ENCODE measurements around the gene LUC7L3.

LUC7L3 gene

DNA sequence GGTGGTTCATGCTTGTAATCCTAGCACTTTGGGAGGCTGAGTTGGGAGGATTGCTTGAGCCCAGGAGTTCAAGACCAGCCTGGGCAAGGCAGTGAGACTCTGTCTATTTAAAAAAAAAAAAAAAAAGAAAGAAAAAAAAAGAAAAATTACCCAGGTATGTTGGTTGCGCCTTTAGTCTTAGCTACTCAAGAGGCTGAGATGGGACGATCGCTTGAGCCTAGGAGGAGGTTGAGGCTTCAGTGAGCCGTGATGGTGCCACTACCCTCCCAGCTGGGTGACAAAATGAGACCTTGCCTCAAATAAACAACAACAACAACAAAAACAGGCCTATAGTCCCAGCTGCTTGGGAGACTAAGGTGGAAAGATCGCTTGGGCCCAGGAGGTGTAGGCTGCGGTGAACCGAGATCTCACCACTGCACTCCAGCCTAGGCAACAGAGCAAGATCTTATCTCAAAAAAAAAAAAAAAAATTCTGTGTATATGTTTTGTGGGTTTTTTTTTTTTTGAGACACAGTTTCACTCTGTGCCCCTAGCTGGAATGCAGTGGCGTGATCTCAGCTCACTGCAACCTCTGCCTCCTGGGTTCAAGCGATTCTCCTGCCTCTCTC is 60.4 kb downstream of the LUC7L3 start:
- in situ Hi-C loops (cut with HindIII; ENCODE audit: low sequenced_read_pairs), result no loop called here

DNA sequence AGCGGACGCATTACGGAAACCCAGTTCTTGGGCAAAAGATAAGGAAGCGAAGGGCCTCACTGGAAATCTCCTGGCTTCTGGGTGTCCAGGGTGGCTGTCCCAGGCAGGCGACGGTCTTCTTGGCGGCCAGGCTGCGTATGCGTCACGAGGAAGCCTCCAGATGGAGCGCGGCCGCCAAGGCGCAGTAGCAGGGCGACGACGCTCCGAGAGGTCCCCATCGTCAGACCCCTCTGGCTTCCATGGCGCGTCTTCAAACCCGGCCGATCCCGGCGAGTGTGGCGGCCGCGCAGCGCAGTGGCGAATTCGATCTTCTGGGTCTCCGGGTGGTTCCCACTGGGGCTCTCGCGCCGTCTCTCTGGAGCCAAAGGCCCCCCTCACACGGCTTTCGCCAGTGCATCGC is 61.8 kb downstream of the LUC7L3 start:
- in situ Hi-C loops (cut with HindIII; ENCODE audit: low sequenced_read_pairs), result no loop called here

DNA sequence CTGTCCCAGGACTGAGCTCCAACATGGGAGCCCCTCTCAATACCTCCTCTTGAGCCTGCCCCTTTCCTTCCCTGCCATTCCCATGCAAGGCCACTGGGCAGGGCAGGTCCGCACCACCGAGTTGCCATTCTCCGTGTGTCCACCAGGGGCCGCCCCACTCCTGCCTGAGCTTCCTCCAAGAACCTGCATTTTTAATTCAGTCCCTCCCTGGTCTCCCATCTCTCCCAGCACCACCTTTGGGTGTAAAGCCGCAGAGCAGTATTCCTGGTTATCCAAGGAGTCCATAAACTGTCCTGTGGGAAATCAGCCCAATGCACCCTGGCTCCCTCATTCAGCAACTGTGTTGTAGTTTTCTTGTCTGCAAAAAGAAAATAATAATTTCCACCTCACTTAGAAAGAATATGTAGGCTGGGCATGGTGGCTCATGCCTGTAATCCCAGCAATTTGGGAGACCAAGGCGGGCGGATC is 63.8 kb downstream of the LUC7L3 start:
- in situ Hi-C loops (cut with HindIII; ENCODE audit: low sequenced_read_pairs), result no loop called here

DNA sequence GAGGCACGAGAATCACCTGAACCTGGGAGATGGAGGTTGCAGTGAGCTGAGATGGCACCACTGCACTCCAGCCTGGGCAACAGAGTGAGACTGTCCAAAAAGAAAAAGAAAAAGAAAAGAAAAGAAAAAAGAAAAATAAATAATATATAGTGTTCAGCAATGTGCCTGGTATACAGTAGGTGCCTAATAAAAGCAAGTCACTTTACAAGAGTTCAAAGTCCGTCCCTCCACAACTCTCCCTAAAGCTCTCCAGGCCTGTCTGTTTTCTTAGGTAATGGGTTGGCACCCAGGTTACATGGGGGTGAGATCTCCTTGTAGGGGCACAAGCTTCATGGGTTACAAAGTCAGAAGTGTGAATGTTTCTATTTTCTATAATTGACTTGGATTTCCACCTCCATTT is 64.5 kb downstream of the LUC7L3 start:
- in situ Hi-C loops (cut with HindIII; ENCODE audit: low sequenced_read_pairs), result no loop called here

DNA sequence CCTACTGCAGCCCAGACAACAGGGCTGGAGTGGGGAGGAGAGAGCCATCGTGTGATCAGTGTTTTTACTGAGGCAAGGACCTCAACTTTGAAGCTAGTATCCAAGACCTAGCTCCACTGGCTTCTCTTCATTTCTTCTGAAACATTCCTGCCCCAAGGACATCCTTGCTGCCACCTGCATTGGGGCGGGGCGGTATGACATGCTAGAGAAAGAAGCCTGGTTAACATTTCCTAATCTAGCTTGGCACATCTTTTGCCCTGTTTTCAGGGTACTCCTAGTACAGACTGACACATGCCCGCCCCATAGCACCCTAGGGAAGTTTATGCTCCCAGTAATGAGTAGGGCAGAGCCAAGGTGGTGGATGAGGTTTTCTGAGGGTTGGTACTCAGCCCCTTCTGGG is 65.7 kb downstream of the LUC7L3 start:
- in situ Hi-C loops (cut with HindIII; ENCODE audit: low sequenced_read_pairs), result no loop called here

DNA sequence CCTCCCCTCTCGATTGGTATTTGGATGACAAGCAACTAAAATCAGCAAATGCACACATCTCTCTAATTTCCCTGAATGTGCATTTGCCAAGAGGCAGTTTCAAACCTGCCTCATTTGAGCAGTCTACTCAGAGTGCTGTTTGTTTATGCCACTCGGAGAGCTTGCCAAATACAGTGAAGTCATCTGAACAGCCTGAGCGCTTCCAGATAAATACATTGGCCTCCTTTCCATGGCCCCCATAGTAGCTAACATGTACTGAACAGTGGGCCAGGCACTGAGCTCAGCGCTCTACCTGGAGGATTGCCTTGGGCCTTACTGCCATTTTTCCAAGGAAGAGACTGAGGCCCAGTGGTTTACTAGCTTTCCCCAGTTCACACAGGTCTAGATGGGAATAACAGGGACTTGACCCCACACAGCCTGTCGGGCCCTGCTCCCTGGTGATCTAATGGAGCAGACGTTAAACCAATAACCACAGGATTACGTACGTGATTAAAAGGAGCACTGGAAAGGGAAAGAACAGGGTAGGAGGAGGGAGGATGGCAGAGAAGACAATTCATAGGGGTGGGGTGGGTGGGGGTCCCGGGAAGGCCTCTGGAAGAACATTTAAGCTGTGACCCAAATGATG is 66.7 kb downstream of the LUC7L3 start:
- in situ Hi-C loops (cut with HindIII; ENCODE audit: low sequenced_read_pairs), result no loop called here

DNA sequence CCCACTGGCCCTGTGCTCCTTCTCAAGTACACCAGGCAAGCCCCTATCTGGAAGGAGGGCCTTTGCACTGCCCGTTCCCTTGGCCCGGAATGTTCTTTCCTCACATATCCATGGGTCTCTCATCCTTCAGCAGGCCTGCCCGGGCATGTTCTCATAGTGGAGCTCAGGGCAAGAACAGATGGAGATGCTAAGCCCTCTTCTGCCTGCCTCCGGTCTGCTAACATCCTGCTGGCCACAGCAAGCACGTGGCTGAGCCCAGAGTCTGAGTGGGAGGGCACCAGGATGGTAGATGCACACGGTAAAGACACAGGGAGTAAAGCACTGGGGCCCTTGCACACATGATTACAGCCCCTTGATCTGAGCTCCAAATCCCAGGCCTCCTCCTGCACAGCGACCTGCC is 67.7 kb downstream of the LUC7L3 start:
- in situ Hi-C loops (cut with HindIII; ENCODE audit: low sequenced_read_pairs), result no loop called here

DNA sequence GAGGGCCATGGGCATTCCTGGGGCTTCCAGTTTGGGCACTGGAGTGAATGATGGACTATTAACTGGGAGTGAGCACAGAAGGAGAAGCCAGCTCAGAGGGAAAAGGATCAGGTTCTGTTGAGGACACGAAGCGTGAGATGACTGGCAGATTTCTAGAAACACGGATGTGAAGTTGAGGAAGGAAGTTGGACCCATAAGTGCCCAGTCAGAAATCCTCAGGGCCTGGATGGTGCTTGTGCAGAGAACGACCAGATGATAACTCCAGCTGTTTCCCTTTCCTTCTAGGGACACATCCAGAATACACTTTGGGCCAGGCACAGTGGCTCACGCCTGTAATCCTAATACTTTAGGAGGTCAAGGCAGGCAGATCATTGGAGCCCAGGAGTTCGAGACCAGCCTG is 71.2 kb downstream of the LUC7L3 start:
- in situ Hi-C loops (cut with HindIII; ENCODE audit: low sequenced_read_pairs), result no loop called here

DNA sequence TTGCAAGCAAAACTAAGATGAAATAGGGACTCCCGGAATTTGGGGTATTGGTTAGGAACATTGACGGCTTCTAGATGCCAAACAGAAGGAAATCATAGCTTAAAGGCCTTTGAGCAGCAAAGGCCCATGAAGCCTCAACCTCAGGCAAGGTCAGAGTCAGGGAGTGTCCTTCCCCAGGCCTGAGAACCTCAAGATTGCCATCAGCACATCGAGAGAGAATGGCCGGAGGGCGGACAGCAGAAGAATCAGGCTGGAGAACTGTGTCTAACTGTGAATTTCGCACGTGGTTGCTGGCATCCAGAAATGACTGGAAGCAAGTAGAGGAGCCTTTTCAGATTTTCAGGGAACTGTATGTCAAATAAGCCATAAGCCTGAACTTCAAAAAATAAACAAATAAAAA is 72.7 kb downstream of the LUC7L3 start:
- in situ Hi-C loops (cut with HindIII; ENCODE audit: low sequenced_read_pairs), result no loop called here

DNA sequence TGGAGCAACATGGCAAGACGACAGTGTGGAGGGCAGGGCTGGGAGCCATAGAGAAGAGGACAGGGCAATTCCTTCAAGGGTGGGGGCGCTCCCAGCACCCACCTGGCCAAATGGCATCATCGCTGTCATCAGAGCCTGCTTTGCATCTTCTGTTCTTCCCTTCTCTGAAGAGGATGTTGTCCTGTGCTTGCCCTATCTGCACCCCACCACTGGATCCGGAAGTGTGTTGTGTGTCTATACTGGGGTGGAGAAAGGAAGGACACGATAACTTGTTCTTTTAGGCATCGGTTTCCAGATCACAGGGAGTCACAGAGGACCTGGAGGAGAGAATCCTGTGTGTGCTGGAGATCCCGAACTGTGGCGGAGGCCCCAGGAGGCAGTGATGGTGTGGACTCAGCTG is 73.6 kb downstream of the LUC7L3 start:
- in situ Hi-C loops (cut with HindIII; ENCODE audit: low sequenced_read_pairs), result no loop called here

DNA sequence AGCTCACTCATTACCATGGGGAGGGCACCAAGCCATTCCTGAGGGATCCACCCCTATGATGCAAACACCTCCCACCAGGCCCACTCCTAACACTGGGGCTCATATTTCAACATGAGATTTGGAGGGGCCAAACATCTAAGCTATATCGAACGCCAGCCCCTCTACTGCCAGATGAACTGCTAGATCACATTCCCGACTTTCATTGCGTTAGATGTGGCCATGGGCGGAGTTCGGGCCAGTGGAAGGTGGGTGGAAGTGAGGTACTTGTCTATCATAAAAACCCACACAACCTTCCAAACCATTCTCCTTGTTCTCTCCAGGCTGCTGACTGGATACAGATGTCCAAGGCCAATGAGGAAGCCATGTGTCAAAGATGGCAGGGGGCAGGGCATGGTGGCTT is 75.0 kb downstream of the LUC7L3 start:
- in situ Hi-C loops (cut with HindIII; ENCODE audit: low sequenced_read_pairs), result no loop called here

DNA sequence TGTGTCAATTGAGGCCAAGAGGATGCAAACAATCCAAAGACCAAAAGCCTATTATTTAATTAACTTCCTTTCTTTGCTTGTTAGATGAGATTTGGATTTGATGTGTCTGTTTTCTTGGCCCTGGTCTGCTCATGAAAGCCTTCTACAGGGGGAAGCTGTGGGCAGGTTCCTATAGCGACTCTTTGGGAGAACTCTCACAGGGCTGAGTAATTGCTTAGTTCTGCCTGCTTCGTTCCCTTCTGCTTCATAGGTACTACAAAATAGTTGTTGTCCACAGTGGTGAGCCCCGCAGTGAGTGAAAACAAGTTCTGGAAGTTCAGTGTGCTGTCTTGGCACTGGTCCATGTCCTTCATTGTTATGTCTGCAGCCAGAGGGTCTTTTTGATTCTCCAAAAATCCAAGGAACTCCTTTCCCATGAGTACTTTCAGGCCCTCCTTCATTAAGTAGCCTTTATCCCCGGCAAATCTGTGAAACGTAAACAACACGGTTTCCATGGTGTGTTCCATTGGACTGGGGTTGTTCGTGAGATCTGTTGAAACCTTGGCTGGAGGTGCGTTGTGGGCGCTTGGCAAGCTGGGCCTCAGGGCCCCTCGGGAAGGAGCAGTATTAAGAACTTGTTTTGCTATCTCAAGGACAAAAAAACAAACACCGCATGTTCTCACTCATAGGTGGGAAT is 77.9 kb downstream of the LUC7L3 start:
- in situ Hi-C loops (cut with HindIII; ENCODE audit: low sequenced_read_pairs), result no loop called here

DNA sequence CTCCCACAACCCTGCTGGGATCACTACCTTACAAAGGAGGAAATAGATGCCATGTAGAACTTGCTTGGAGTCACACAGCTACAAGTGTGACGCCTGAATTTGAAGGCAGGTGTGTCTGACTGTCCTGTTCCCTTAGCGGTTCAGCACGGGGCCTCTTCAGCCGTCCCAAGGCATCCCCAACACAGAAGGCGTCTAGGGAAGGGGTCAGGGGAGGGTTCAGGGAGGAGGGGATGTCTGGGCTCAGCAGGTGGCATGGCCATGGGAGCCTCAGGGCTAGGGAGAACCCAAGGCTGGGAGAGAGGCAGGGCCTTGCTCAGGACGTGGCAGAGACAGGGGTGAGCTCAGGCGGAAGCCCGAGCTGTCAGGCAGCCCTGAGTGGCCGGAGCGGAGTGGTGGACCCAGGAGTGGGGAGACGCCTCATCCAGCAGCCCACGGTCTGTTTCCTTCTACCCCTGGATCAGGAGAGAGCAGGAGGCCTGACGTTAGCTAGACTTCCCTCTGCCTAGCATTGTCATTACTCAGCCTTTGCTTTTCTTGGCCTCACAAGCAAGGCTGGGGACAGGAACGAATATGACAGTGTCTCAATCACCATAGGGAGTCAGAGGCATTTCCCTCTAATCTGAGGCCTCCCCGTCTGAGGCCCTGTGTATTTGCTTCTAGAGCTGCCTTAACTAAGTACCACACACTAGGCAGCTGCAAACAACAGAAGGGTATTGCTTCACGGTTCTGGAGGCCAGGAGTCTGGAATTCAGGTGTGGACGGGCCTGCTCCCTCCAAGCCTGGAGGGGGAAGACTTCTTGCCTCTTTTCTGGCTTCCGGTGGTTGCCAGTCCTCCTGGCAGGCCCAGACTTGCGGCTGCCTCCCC is 79.3 kb downstream of the LUC7L3 start:
- in situ Hi-C loops (cut with HindIII; ENCODE audit: low sequenced_read_pairs), result no loop called here

DNA sequence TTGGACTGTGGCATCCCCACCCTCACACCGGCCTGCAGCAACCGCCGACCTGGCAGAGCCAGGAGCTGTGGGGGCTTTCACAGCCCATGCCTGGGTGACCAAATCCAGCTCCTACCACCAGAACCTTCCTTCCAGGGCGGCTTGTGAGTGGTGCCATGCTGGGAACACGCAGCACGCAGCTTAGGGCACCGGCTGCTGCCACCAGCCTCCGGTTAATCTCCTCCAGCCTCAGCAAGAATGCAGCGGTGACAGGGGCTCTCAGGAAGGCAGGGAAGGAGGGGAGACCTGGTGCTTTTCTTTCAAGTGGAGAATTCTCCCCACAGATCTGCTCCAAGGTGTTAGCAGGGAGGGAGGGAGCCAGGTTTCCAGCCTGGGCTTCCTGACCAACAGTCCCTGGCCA is 80.2 kb downstream of the LUC7L3 start:
- in situ Hi-C loops (cut with HindIII; ENCODE audit: low sequenced_read_pairs), result no loop called here

DNA sequence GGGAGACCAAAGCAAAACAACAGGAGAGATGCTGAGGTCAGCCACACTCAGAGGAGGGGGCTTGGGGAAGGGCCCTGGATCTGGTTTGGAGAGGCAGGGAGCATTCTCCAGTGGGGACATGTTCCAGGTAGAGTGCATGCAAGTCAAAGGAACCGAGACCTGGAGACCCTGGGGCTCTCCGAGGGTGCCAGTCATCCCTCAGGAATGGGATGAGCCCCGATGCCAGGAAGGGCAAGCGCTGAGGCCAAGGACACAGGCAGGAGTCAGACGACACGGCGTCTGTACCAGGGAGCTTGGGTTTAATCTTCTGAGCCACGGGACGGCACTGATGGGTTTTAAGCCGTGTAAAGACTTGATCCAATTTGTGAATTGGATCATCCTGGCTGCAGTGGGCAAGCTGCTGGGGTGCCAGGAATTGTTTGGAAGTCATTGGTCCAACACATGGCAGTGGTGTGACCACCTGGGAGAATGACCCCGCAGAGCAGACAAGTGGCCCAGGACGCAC is 80.8 kb downstream of the LUC7L3 start:
- in situ Hi-C loops (cut with HindIII; ENCODE audit: low sequenced_read_pairs), result loop anchor here (5.0 kb wide), 1 partner anchor 47 kb away; no protein-coding TSS in a partner anchor

DNA sequence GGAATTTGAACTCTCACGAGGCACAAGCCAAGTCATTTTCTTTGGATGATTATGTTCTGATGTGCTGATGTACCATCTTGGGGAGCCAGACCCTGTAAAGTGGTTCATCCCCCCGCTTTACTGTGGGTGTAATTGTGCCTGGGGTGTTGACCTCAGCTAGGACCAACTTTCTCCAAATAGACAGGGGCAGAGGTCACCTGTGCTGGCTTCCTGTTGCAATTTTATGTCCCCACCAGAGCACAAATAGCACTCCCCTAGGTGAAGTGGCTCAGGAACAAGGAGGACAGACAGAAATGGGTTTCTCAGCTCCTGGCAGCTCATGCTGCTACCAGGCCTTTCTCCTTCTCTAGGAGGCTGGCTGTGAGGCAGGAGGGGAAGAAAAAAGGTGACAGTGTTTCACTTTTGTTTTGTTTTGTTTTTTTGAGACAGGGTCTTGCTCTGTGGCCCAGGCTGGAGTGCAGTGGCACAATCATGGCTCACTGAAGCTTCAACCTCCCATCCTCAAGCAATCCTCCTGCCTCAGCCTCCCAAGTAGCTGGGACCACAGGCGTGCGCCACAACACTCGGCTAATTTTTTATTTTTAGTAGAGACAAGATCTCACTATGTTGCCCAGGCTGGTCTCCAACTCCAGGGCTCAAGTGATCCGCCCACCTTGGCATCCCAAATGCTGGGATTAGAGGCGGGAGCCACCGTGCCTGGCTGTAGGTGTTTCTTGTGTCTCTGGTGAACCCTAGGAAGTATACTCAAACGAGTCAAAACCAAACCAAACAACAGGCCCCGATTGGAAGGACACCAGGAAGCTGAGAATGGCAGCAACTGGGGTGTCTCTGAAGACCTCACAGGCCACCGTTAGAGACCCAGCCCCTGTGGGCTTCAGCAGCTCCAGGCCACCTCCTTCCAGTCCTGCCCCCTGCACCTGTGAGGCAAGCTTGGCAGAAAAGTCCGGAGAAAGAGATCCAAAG is 83.5 kb downstream of the LUC7L3 start:
- in situ Hi-C loops (cut with HindIII; ENCODE audit: low sequenced_read_pairs), result loop anchor here (5.0 kb wide), 1 partner anchor 44 kb away; no protein-coding TSS in a partner anchor

DNA sequence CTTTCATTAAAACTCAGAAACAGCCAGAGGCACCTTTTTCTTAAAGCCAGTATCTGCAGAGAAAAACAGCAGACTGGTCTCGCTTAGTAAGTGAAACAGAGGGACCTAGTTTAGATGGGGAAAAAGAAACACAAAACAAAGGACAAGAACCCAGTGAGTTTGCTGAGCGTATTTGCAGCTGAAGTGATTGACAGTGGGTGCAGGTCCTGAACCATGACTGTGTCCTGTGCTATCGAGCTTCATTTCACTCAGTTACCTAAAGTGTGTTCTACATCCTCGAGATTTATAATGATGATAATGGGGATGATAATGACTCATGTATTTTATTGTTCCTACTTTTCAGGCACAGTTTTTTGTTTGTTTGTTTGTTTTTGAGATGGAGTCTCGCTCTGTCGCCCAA is 84.3 kb downstream of the LUC7L3 start:
- in situ Hi-C loops (cut with HindIII; ENCODE audit: low sequenced_read_pairs), result loop anchor here (5.0 kb wide), 1 partner anchor 44 kb away; no protein-coding TSS in a partner anchor

DNA sequence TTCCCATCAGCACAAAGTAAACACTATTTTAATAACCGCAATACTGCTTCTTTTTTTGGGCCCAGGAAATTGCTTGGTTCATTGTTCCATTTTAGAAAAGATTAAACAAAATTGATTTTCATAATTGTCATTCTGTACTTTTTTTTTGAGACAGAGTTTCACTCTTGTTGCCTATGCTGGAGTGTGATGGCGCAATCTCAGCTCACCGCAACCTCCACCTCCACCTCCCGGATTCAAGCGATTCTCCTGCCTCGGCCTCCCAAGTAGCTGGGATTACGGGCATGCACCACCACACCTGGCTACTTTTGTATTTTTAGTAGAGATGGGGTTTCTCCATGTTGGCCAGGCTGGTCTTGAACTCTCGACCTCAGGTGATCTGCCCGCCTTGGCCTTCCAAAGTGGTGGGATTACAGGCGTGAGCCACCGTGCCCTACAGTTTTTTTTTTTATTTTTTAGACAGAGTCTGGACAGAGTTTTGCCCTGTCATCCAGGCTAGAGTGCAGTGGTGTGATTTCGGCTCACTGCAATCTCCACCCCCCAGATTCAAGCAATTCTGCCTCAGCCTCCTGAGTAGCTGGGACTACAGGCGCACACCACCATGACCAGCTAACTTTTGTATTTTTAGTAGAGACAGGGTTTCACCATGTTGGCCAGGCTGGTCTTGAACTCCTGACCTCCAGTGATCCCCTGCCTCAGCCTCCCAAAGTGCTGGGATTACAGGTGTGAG is 85.5 kb downstream of the LUC7L3 start:
- in situ Hi-C loops (cut with HindIII; ENCODE audit: low sequenced_read_pairs), result loop anchor here (5.0 kb wide), 1 partner anchor 42 kb away; no protein-coding TSS in a partner anchor

DNA sequence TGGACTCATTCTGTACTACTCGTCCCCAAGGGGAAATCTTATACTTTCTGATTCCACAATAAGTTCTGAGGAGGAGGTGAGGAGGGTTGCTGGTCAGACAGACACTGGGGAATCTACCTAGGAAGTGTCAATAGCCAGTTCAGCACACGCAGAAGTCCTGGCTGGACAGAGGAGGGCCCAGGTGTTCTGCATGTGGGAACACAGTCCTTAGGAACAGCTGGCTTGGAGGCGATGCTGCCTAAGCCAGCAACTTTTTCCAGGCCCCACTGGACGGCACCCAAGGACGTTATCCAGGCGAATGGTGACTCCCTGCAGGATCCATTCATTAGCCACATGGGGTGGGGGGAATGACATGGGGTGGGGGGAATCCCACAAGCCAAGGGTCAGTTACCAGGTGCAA is 86.1 kb downstream of the LUC7L3 start:
- in situ Hi-C loops (cut with HindIII; ENCODE audit: low sequenced_read_pairs), result no loop called here
